CD4-positive, alpha-beta T cell treated with Interleukin-15 for 4 hours (primary cell): ENCODE results near the gene NPBWR2.
A peak's percentile ranks its signal among the peaks of the same experiment; 100 is the strongest.

ENCODE experiments used
- DNase-seq: peaks from one replicate; pipeline ENCODE4 v3.0.0-alpha.2; 2020; ENCODE audit warnings: low spot score

NPBWR2 gene

DNA sequence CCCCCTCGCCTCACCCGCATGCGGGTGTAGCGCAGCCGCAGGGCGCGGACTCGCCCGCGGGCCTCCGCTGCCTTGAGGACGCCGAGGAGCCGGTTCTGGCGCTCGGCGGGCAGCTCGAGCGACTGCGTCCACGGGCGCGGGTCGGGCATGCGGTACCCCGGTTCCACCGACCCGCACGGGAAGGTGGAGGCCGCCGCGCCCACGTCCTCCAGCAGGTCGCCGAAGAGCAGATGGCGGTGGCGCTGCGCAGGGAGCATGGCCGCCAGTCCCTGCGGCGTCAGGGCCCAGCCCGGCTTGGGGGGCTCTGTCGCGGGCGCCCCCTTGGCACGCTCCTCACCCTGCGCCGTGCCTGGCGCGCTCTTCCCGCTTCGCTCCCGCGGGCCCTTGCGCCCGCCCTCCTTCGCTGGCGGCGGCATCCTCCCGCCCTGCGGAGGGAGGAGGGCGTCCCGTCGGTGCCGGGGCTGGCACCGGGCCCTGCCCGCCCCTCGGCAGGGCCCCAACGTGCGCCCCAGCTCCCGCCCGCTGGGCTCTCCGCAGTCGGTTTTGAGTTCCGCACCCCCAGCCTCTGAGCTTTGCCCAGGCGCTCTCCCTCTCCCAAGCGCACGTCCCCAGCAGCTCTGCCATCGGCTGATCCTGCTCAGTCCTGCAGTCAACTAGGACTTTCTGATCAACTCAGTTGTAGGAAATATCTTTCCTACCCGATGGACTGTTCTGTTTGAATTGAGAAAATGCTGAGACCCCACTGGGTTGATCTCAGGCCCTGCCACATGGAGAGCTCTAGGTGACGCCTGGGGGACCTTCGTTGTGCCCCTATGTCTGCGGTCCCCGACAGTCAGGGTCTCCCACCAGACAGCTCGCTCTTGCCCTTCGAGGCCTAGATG, 23.3 kb downstream of the NPBWR2 start, which contains the start of gene LKAAEAR1:
TSS of gene LKAAEAR1 (minus strand) at position 595 of the 881 bp plus-strand sequence. CDS start at position 416, 179 bp downstream.
- DNase-seq = no peak

GRCh38 chr20:64083378-64083803, 24.0 kb downstream of the NPBWR2 start:
- DNase-seq = peak; percentile 60

DNA sequence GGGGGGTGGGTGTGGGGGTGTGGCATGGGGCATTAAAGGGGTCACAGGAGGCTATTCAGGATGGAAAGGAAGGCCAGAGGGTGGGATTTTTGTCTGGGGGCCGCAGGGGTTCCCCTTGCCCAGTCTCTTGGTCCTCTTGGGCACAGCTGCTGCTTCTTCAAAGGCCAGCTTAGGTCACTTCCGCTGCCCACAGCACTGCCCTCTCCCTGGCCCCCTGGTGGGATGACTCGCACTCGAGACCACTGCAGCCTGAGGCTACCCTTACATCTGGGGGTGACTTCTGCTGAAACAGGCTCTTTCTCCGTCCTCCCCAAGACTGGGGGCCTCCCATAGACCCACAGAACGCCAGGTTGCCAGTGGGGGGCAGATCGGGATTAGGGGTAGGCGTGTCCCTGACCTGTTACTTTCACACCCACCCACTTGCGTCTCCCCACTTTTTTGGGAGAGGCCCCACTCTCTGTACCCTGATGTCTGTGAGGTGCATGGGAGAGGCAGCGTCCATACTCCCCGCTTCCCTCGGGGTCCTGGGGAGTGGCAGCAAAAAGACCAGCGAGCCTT, 24.5 kb downstream of the NPBWR2 start:
- DNase-seq = no peak

GRCh38 chr20:64082126-64082731, 25.1 kb downstream of the NPBWR2 start:
- DNase-seq = no peak

- no peak for DNase-seq
Observed at GRCh38 chr20:64081624-64081964, 25.8 kb downstream of the NPBWR2 start.

GRCh38 chr20:64080813-64081623, 26.3 kb downstream of the NPBWR2 start:
- DNase-seq = no peak

DNA sequence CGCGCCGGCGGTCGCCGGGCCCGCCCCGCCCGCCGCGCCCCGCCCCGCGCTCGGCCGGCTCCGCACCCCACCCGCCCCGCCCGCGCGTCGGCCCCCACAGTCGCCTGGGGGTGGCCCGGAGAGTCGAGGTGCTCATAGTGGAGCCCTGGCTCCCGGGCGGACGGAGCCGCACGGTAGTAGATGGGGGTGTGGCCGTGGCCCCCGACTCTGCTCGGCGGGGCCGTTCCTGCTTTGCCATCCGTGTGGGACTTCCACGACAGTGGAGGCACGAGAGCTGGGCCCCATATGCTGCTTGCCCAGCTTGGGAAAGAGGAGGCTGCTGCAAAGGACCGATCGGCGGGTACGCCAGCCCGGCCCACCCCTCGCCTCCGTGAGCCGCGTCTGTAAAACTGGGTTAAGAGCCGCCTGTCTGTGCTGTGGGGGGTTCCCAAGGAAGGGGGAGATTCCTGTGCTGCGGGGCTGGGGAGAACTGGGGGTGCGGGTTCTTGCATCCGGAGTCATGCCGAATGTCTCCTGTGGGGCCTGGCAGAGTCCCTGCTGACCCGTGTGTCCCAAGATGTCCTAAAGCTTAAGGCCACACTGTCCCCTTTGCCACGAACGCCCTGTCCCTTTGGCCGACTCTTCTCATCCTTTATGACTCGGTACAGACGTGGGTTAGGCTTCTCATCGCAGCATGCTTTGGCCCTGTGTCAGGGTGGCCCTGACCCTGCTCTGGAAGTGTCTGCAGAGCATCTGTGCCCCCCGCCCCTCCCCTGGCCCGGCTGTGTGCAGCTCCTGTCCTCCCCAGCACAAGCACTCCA, 27.2 kb downstream of the NPBWR2 start, which contains the start of gene OPRL1:
TSS of gene OPRL1 (plus strand) at position 70 of the 800 bp plus-strand sequence. CDS start 12,639 bp downstream, outside the sequence.
- no peak for DNase-seq

- DNase-seq = peak; percentile 66
Observed at GRCh38 chr20:64079273-64080012, 27.9 kb downstream of the NPBWR2 start, which contains the start of gene RGS19. Gene RGS19 (minus strand): TSS chr20:64079518. CDS start chr20:64076886, 2,632 bp downstream.

- no peak for DNase-seq
Observed at GRCh38 chr20:64078934-64079272, 28.5 kb downstream of the NPBWR2 start.

DNA sequence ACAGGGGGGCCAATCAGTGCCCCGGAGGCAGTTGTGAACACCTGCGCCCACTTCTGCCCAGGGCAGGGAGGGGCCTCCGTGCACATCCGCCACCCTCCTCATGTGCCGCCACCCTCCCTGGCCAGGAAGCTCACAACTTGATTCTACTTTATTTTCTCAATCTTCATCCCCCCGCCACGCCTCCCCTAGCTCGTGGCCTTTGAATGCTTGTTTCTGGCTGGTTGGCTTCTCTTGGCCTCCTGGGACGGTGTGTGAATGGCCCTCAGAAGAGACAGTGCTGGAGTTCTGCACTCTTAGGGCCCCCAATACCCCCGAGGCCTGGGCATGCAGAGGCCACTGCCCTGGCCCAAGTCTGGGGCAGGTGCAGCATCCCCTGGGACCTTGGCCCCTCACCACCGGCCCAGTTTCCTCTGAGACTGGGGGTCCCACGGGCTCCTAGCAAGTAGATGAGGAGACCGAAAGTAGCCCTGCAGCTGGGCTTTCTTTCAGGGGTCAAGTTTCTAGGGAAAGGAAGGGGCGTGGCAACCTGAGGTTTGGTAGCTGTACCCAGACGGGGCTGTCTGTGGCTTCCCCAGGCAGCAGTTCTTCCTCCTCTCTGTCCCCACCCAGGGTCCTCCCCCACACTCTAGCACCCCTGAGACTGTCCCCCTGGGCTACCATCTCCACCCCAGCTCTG, 29.4 kb downstream of the NPBWR2 start:
- peak; percentile 60 for DNase-seq

- no peak for DNase-seq
Observed at GRCh38 chr20:64077541-64077875, 29.9 kb downstream of the NPBWR2 start.

GRCh38 chr20:64077094-64077493, 30.3 kb downstream of the NPBWR2 start:
- DNase-seq = no peak

DNA sequence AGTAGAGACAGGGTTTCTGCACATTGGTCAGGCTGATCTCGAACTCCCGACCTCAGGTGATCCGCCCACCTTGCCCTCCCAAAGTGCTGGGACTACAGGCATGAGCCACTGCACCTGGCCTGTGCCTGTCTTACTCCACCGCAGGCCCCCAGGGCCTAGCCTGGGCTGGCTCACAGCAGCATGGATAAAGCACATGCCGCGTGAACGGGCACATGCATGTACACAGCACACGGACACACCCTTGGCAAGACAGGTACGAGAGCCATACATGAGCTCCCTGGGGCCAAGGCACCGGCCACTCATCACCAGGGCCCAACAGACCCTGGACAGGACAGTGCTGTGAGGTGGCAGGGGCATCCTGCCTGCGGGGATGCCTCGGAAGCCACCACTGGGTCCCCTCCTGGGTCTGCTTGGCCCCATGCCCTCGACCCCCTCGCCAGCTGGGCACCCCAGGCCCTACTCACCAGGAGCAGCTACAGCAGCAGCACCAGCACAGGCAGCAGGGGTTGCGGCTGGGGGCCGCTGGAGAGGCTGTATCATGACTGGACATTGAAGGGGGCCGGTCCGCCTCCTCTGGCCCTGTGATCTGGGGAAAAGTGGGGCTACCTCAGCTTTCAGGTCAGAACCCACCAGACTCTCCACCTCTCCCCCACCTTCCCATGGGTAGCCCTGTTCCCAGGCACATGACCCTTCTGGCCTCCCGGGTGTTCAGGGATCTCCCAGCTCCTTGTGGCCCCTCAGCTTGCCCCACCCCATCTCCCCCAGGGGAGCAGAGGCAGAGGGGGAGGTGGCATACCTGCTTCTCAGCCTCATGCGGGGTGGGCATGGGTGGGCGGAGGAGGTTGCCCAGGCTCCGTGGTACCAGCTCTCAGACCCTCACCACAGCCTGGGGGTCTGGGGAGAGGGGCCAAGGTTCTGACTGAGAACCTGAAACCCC, 31.0 kb downstream of the NPBWR2 start:
- no peak for DNase-seq

DNA sequence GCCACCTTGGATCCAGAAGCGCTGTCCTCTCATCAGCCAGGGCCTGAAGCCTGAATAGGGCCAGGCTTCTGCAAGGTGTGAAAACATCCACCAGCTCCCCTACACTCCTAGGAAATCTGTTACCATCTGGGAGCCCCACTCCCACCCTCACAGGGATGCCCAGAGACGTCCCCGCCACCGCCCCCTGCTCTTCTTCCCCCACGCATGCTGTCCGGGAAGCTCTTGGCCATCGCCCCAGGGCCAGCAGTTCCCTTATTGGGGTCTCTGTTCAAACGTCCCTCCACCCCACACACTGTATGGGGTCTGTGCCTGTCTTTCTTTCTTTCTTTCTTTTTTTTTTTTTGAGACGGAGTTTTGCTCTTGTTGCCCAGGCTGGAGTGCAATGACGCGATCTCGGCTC, 31.8 kb downstream of the NPBWR2 start:
- DNase-seq = no peak

- DNase-seq = no peak
Observed at GRCh38 chr20:64074963-64075362, 32.4 kb downstream of the NPBWR2 start.

- no peak for DNase-seq
Observed at GRCh38 chr20:64074184-64074789, 33.1 kb downstream of the NPBWR2 start.

DNA sequence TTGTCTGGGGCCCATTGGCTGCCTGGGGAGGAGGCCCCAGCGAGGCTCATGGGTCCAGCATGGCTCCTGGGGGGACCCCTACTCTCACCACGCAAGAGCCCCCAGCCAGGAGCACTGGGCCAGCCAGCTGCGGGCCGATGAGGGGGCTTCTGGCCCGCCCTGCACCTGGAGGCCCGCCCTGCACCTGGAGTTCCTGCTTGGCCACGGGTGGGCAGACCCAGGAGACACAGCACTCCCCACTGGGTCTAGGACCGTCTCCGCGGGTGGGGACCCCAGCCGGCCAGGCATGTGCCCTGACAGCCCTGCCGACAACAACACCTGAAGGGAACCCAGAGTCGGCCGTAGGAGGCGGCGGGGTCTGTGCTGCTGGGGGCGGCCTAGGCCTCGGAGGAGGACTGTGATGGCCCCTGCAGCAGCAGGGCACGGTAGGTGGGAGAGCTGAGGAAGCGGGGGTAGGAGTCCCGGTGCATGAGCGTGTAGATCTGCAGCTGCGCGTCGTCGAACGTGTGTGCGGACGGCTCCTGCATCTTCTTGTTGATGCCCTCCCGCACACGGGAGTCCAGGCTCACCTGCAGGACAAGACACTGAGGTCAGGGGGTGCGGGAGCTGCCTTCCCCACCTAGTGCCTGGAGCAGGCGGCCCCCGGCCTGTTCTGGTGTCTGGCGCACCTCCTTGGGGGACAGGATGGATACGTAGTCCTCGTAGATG, 33.7 kb downstream of the NPBWR2 start:
- DNase-seq = no peak
